Right lobe of liver (tissue), 6 donors: Measurements from ENCODE around the gene SPDYC. TPM values are rescaled to one million over a fixed set of nuclear protein-coding genes. Genes with fewer than 3 reads are reported as not detected.

Experiments
- ATAC-seq, 4 donors: fragments of 200-7000 bp; cut with Tn5 transposase; one replicate each; pipeline ENCODE4 v1.9.1; 2020; ENCODE audit warnings: mild to moderate bottlenecking in 4 of 4, moderate library complexity in 4 of 4
- DNase-seq, 3 donors: peaks; one replicate each; pipeline ENCODE4 v3.0.0-alpha.2; 2020
- H3K27ac ChIP-seq, 3 donors: fragments of 200-600 bp; one replicate each; pipeline ENCODE4 v1.8.0; 2022
- H3K27me3 ChIP-seq, 2 donors: fragments of 200-600 bp; one replicate each; pipeline ENCODE4 v1.8.0; 2022
- H3K36me3 ChIP-seq, 4 donors: fragments of 200-600 bp; sonication (generic) in 1 of 4; one replicate each; pipeline versions ENCODE4 v1.5.1 to v1.8.0; 2017 to 2022; ENCODE audit warnings: control low read depth in 1 of 4
- H3K4me1 ChIP-seq, 4 donors: fragments of 200-600 bp; sonication (generic) in 1 of 4; one replicate each; pipeline versions ENCODE4 v1.5.1 to v1.8.0; 2017 to 2022; ENCODE audit warnings: control low read depth in 1 of 4
- H3K4me3 ChIP-seq, 3 donors: fragments of 200-600 bp; one replicate each; pipeline ENCODE4 v1.8.0; 2022
- H3K9me3 ChIP-seq, 4 donors: fragments of 200-600 bp; sonication (generic) in 1 of 4; one replicate each; pipeline versions ENCODE4 v1.5.1 to v1.8.0; 2017 to 2022; ENCODE audit warnings: control low read depth in 1 of 4
- POLR2A ChIP-seq: fragments of 450-650 bp; IDR thresholded peaks from one replicate; pipeline ENCODE4 v1.6.1; 2017; ENCODE audit warnings: antibody characterized with exemption, mild to moderate bottlenecking
- WGBS: methylation state at CpG from one replicate; pipeline ENCODE4 v1.1.6; 2018; ENCODE audit warnings: low coverage, low lambda C conversion rate; ENCODE audit not compliant: insufficient coverage; ENCODE audit errors: missing lambda C conversion rate; 5-methylcytosine and 5-hydroxymethylcytosine counted together
- intact Hi-C, 2 donors: fragments of 100-400 bp; cut with DNase I; formaldehyde crosslinking; loops; one replicate each; pipeline versions ENCODE4 v1.11.2 to v1.14.1; 2022
- total RNA-seq, 6 experiments: library from RNA; depleted of rRNA in 2 of 6; stranded (reverse); fragments of >200 nt in 2 of 6; fragmentation: NEBNext Ultra II Directional in 3 of 6; extraction: Animal tissue kit (Norgen Biotek cat#: 25700) in 3 of 6; gene quantifications; one replicate each; pipeline versions ENCODE4 v1.1.0 to v1.2.4, GENCODE V29; 2016 to 2023
- TF ChIP-seq, protein P1 (sequence below), 4 donors: fragments of 200-600 bp in 3 of 4; fragments of 450-650 bp in 1 of 4; IDR thresholded peaks; one replicate each; pipeline versions ENCODE4 v1.5.1 to v1.8.0; 2016 to 2022; ENCODE audit warnings: antibody characterized with exemption in 4 of 4, mild to moderate bottlenecking in 2 of 4
- donor health status: DM: no; HTN: yes; CAD: no.
- donor health status: DM: no; HTN: no; CAD: no.
- donor health status: DM: no; HTN: no; CAD: no.
- donor health status: DM: no; HTN: yes; CAD: no.
- donor health status: DM: no; HTN: yes; CAD: no.

Gene SPDYC
- total RNA-seq, 6 experiments from 2014 or later: 0.49 to 1.8 (median 0.87) TPM; not detected in 2

DNA sequence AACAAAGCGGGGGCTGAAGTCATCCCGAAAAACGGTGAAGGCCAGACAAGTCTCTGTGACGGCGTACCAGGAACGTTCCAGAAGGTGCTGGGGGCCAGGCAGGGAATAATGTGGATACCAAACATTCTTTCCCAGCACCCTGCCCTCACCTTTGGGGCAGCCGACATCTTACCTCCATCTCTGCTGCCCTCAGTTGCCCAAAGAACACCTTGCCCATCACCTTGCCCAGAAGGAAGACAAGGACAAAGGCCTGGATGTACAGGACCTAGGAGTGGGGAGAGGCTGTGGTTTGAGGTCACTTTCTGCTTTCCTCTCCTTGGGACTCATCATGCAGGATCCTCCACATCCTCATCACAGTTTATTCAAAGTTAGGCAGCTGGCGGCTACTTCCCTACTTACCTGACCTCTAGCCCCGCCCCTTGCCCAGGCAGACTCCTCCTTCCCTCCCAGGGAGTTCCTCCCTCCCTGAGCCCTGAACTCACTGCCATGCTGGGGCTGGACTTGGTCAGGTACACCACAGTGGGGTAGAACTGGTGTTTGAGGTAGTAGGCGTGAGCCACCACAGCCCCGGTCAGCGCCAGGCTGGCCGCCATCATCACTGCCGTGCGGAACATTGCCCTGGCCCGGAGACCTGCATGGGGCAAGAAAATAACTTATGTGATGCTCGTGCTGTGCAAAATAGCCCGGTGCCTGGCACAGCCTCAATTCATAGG, 36.9 kb upstream of the SPDYC start:
- H3K9me3 ChIP-seq: no peaks in the 10 kb centered on the region
- peaks cover 7 to 48% (median 30%) of the 10 kb centered on the region in 4 donors for H3K36me3 ChIP-seq
- ATAC-seq (peak; percentile 49 to 60 (median 50)), DNase-seq (peak; percentile 86 to 90 (median 90))
- H3K4me3 ChIP-seq: peak overlapping the region; percentile 92 to 99 (median 99)
- peak overlapping the region in 2 of 3 donors; percentile 96 to 97 for H3K27ac ChIP-seq
- TF ChIP-seq, protein P1, sequence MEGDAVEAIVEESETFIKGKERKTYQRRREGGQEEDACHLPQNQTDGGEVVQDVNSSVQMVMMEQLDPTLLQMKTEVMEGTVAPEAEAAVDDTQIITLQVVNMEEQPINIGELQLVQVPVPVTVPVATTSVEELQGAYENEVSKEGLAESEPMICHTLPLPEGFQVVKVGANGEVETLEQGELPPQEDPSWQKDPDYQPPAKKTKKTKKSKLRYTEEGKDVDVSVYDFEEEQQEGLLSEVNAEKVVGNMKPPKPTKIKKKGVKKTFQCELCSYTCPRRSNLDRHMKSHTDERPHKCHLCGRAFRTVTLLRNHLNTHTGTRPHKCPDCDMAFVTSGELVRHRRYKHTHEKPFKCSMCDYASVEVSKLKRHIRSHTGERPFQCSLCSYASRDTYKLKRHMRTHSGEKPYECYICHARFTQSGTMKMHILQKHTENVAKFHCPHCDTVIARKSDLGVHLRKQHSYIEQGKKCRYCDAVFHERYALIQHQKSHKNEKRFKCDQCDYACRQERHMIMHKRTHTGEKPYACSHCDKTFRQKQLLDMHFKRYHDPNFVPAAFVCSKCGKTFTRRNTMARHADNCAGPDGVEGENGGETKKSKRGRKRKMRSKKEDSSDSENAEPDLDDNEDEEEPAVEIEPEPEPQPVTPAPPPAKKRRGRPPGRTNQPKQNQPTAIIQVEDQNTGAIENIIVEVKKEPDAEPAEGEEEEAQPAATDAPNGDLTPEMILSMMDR (IDR thresholded peaks at IDR 0.05): no peak
- peak; percentile 50 for TF ChIP-seq POLR2A
- 46% methylated on average over 10 of the region's 18 CpGs for WGBS
- intact Hi-C loops: loop anchor here in 1 of 2 donors (10.0 kb wide), 1 partner anchor 122 kb away; no protein-coding TSS in a partner anchor
- H3K27me3 ChIP-seq: no peaks in the 10 kb centered on the region
- H3K4me1 ChIP-seq: peaks cover 0 to 25% (median 11%) of the 10 kb centered on the region in 4 donors

DNA sequence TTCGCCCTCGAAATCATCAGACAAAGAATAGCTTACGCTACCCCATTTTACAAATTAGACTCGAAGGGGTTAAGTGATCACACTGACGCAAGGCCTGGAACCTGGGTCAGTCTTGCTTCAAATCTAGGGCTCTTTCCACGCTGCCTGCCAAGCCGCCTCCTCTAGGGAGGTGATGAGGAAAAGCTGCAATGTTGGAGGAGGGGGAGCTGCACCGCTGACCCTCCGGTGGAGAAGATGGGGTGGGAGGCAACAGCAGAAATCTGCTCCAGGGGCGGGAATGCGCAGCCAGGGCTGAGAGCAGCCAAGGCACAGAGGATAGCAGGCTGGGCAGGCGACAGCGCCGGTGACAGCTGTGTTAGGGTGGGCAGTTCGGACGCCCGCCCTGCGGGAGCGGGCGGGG, 36.3 kb upstream of the SPDYC start:
- no peak for TF ChIP-seq POLR2A
- TF ChIP-seq, protein P1 (IDR thresholded peaks at IDR 0.05): no peak
- Histone ChIP-seq H3K36me3 (peaks cover 7 to 43% (median 27%) of the 10 kb centered on the region in 4 donors), H3K4me3 (peak overlapping the region; percentile 92 to 99 (median 99)), H3K27ac (peak overlapping the region; percentile 96 to 99 (median 97)), H3K4me1 (peaks cover 0 to 25% (median 11%) of the 10 kb centered on the region in 4 donors), H3K27me3 (no peaks in the 10 kb centered on the region), H3K9me3 (no peaks in the 10 kb centered on the region)
- peak; percentile 40 to 79 (median 71) for DNase-seq
- 0% methylated on average over 9 of the region's 20 CpGs for WGBS
- intact Hi-C loops: loop anchor here in 1 of 2 donors (10.0 kb wide), 1 partner anchor 121 kb away; no protein-coding TSS in a partner anchor
- peak in 2 of 4 donors; percentile 1 to 30 for ATAC-seq

DNA sequence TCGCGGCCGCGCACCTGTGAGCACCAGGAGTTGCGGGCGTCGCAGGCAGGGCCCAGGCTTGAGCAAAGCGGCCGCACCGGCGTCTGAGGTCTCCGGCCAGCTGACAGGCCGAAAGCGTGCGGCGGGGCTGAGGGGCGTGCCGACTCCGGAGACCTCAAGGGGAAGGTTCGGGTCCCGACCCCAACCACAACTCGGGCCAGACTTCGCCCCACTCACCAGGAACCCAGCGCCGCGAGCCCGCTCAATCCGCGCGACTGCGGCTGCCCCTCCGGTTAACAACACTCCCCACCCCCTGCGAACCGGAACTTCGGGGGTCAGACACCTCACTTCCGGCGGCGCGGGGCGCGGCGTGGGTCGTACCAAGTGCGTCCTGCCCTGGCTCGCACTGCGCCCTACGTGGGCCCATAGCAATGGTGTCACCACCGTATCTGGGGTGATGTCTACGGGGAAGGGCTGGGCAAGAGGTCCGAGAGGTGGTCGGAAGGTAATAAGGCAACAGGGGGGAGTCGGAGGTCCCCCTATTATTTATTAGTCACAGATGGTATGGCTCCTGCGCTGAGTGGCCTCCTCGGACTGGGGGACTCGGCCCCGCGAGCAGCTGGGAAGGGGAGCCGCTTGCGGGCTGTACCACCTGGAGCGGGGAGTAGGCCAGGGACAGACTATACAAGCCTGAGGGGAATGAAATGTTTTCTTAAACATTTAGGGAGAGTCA, 35.6 kb upstream of the SPDYC start, which contains the start of gene SYVN1:
SYVN1 (minus strand) TSS at position 280 of the 712 bp plus-strand sequence. CDS start 918 bp downstream, outside the sequence.
- peak; percentile 94 to 96 (median 95) for DNase-seq
- peaks cover 4 to 36% (median 21%) of the 10 kb centered on the region in 4 donors for H3K36me3 ChIP-seq
- intact Hi-C loops: loop anchor here in 1 of 2 donors (10.0 kb wide), 1 partner anchor 120 kb away; no protein-coding TSS in a partner anchor
- H3K4me1 ChIP-seq: peaks cover 0 to 25% (median 11%) of the 10 kb centered on the region in 4 donors
- H3K4me3 ChIP-seq: peak within 1 kb of the TSS; percentile 92 to 99 (median 99)
- H3K27me3 ChIP-seq: no peaks in the 10 kb centered on the region
- no peaks in the 10 kb centered on the region for H3K9me3 ChIP-seq
- peak within 1 kb of the TSS; percentile 96 to 99 (median 97) for H3K27ac ChIP-seq
- peak; percentile 97 for TF ChIP-seq POLR2A
- TF ChIP-seq, protein P1 (IDR thresholded peaks at IDR 0.05): no peak
- peak; percentile 83 to 90 (median 86) for ATAC-seq
- under 1% methylated on average over 27 of the region's 60 CpGs for WGBS

DNA sequence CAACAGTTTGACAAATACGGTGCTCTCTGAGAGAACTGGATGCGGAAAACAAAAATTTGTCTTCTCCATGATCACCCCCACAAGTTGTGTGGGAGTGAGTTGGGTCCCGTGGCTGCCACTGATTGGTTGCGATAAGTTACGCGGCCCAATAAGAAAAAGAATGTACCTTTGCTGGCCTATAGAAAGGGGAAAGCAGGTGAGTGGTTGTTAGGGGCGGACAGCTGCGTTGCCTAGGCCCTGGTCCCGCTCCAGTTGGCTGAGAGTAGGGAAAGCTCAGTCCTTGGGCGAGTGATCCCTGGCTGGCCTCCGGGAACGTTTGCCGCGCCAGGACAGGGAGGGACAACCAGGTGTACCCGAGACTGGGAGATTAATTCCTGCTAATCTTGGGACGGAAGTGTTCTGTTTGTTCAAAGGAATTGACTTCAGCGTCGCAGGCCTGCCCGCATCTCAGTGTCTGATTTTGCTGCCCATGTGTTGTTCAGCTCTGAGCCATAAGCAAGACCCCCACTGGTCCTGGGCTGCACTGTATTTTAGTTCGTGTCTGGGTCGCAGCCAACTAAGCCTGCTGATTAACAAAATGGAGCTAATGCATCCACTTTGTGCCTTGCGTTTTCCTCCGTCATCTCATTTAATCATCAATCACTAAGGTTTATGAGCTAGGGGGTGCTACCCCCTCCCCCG, 34.9 kb upstream of the SPDYC start:
- intact Hi-C loops: loop anchor here in 1 of 2 donors (10.0 kb wide), 1 partner anchor 120 kb away; no protein-coding TSS in a partner anchor
- peak; percentile 95 to 98 (median 97) for DNase-seq
- Histone ChIP-seq H3K9me3 (no peaks in the 10 kb centered on the region), H3K4me1 (peaks cover 0 to 25% (median 11%) of the 10 kb centered on the region in 4 donors), H3K4me3 (peak overlapping the region; percentile 92 to 99 (median 99)), H3K27ac (peak overlapping the region; percentile 96 to 99 (median 97)), H3K27me3 (no peaks in the 10 kb centered on the region), H3K36me3 (peaks cover 0 to 29% (median 16%) of the 10 kb centered on the region in 4 donors)
- WGBS: 4% methylated on average over 20 of the region's 24 CpGs
- ATAC-seq: peak; percentile 80 to 86 (median 82)
- TF ChIP-seq, protein P1 (IDR thresholded peaks at IDR 0.05): no peak
- TF ChIP-seq POLR2A: no peak
